MM.1S (cell line): ENCODE data around the gene PLA2G3.

Experiments used
- CTCF ChIP-seq: fragments of 300-600 bp; sonication (generic); IDR thresholded peaks from 2 replicates; pipeline ENCODE4 v1.5.1; 2016; ENCODE audit warnings: antibody characterized with exemption, low read length, mixed read lengths
- EZH2 ChIP-seq: fragments of 300-600 bp; sonication (generic); optimal IDR thresholded peaks from 2 replicates; pipeline ENCODE3; 2017; ENCODE audit warnings: low read depth, mild to moderate bottlenecking, antibody characterized with exemption, low read length, mixed read lengths

- TF ChIP-seq CTCF (no peak), EZH2 (no peak)
Measured at GRCh38 chr22:31091106-31091975, 49.0 kb downstream of the PLA2G3 start.
